C4-2B (cell line): ENCODE data around the gene UBE2F.

Experiments used
- ZFX ChIP-seq: fragments of 450-650 bp; IDR thresholded peaks from 2 replicates; pipeline ENCODE4 v1.6.1; 2017
- TF ChIP-seq, protein P1 (sequence below): fragments of 450-650 bp; conservative IDR thresholded peaks from 2 replicates; pipeline ENCODE4 v1.5.1; 2017; ENCODE audit warnings: mild to moderate bottlenecking

DNA sequence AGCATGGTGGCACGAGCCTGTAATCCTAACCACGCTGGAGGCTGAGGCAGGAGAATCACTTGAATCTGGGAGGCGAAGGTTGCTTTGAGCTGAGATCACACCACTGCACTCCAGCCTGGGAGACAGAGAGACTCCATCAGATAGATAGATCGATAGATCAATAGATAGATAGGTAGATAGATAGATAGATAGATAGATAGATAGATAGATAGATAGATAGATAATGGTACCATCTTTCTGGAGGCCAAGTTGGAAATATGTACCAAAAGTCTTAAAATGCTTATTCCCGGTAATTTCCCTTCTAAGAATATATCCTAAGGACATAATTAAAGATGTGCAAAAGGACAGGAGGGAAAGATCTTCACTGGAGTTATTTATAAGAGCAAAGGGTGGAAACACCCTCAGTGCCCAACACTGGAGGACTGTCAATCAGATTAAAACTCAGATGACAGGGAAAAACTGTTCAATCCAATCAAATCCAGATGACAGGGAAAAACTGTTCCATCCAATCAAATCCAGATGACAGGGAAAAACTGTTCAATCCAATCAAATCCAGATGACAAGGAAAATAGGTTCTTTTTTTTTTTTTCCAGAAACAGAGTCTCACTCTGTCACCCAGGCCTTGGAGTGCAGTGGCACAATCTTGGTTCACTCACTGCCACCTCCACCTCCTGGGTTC lies 49.0 kb upstream of the UBE2F start:
- TF ChIP-seq, protein P1, sequence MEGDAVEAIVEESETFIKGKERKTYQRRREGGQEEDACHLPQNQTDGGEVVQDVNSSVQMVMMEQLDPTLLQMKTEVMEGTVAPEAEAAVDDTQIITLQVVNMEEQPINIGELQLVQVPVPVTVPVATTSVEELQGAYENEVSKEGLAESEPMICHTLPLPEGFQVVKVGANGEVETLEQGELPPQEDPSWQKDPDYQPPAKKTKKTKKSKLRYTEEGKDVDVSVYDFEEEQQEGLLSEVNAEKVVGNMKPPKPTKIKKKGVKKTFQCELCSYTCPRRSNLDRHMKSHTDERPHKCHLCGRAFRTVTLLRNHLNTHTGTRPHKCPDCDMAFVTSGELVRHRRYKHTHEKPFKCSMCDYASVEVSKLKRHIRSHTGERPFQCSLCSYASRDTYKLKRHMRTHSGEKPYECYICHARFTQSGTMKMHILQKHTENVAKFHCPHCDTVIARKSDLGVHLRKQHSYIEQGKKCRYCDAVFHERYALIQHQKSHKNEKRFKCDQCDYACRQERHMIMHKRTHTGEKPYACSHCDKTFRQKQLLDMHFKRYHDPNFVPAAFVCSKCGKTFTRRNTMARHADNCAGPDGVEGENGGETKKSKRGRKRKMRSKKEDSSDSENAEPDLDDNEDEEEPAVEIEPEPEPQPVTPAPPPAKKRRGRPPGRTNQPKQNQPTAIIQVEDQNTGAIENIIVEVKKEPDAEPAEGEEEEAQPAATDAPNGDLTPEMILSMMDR, result no peak
- TF ChIP-seq ZFX, result no peak
